ENCODE results near the gene CCRL2. TPM values are rescaled to one million over a fixed set of nuclear protein-coding genes. Genes with fewer than 3 reads are reported as not detected.
A peak's percentile ranks its signal among the peaks of the same experiment; 100 is the strongest.
"Not testable (repeated sequence)": the region's sequence is repeated elsewhere in the genome, so short reads cannot be mapped to it uniquely, and the experiment has no call there.

Gene CCRL2
- polyA plus RNA-seq, 6 donors from 2014 or later = 0.73 to 1.8 (median 1.2) TPM; not detected in 1

GRCh38 chr3:46386205-46386604, 20.9 kb upstream of the CCRL2 start:
- no peaks in the 10 kb centered on the region for H3K9me3 Mint-ChIP-seq
- no peaks in the 10 kb centered on the region for H3K27me3 Mint-ChIP-seq
- DNase-seq = no peak
- peaks cover 25 to 33% (median 31%) of the 10 kb centered on the region in 3 donors for H3K4me1 Mint-ChIP-seq
- no peaks in the 10 kb centered on the region for H3K36me3 Mint-ChIP-seq
- no peak for ATAC-seq (ENCODE audit: low read depth in 2 of 2)
- H3K27ac Mint-ChIP-seq = no peak overlapping the region
- H3K4me3 Mint-ChIP-seq = peak overlapping the region in 2 of 8 donors; percentile 6 to 27

GRCh38 chr3:46388847-46389246, 18.2 kb upstream of the CCRL2 start:
- H3K36me3 Mint-ChIP-seq; H3K4me3 Mint-ChIP-seq; DNase-seq; H3K27me3 Mint-ChIP-seq; H3K27ac Mint-ChIP-seq; H3K9me3 Mint-ChIP-seq; ATAC-seq (ENCODE audit: low read depth in 2 of 2): not testable (repeated sequence)
- peaks cover 14 to 20% (median 20%) of the 10 kb centered on the region in 3 donors for H3K4me1 Mint-ChIP-seq

GRCh38 chr3:46389306-46389705, 17.8 kb upstream of the CCRL2 start:
- no peak overlapping the region for H3K27ac Mint-ChIP-seq
- ATAC-seq (ENCODE audit: low read depth in 2 of 2) (no peak), DNase-seq (no peak)
- peaks cover 12 to 16% (median 15%) of the 10 kb centered on the region in 3 donors for H3K4me1 Mint-ChIP-seq
- H3K4me3 Mint-ChIP-seq = no peak overlapping the region
- H3K27me3 Mint-ChIP-seq = no peaks in the 10 kb centered on the region
- no peaks in the 10 kb centered on the region for H3K36me3 Mint-ChIP-seq
- no peaks in the 10 kb centered on the region for H3K9me3 Mint-ChIP-seq

- H3K27ac Mint-ChIP-seq = peak overlapping the region in 1 of 6 donors; percentile 30
- peaks cover 15 to 19% (median 18%) of the 10 kb centered on the region in 3 donors for H3K4me1 Mint-ChIP-seq
- H3K4me3 Mint-ChIP-seq; H3K27me3 Mint-ChIP-seq; DNase-seq; H3K9me3 Mint-ChIP-seq; H3K36me3 Mint-ChIP-seq; ATAC-seq (ENCODE audit: low read depth in 2 of 2): not testable (repeated sequence)
Measured at GRCh38 chr3:46391526-46391925, 15.5 kb upstream of the CCRL2 start.

- H3K4me3 Mint-ChIP-seq = no peak overlapping the region
- H3K9me3 Mint-ChIP-seq = no peaks in the 10 kb centered on the region
- DNase-seq (no peak), ATAC-seq (ENCODE audit: low read depth in 2 of 2) (no peak)
- H3K27ac Mint-ChIP-seq = no peak overlapping the region
- no peaks in the 10 kb centered on the region for H3K36me3 Mint-ChIP-seq
- no peaks in the 10 kb centered on the region for H3K27me3 Mint-ChIP-seq
- peaks cover 21 to 28% (median 26%) of the 10 kb centered on the region in 3 donors for H3K4me1 Mint-ChIP-seq
Measured at GRCh38 chr3:46393011-46393410, 14.0 kb upstream of the CCRL2 start.

GRCh38 chr3:46393554-46394434, 13.3 kb upstream of the CCRL2 start:
- H3K4me3 Mint-ChIP-seq = no peak overlapping the region
- no peak for DNase-seq
- ATAC-seq (ENCODE audit: low read depth in 2 of 2) = no peak
- H3K36me3 Mint-ChIP-seq = no peaks in the 10 kb centered on the region
- H3K27me3 Mint-ChIP-seq = no peaks in the 10 kb centered on the region
- peaks cover 21 to 28% (median 26%) of the 10 kb centered on the region in 3 donors for H3K4me1 Mint-ChIP-seq
- peak overlapping the region in 1 of 6 donors; percentile 54 for H3K27ac Mint-ChIP-seq
- H3K9me3 Mint-ChIP-seq = no peaks in the 10 kb centered on the region

GRCh38 chr3:46395210-46395661, 11.8 kb upstream of the CCRL2 start:
- ATAC-seq (ENCODE audit: low read depth in 2 of 2) = no peak
- peaks cover 21 to 28% (median 26%) of the 10 kb centered on the region in 3 donors for H3K4me1 Mint-ChIP-seq
- H3K36me3 Mint-ChIP-seq = no peaks in the 10 kb centered on the region
- peak overlapping the region in 2 of 6 donors; percentile 8 to 91 for H3K27ac Mint-ChIP-seq
- no peaks in the 10 kb centered on the region for H3K9me3 Mint-ChIP-seq
- H3K27me3 Mint-ChIP-seq = no peaks in the 10 kb centered on the region
- no peak overlapping the region for H3K4me3 Mint-ChIP-seq
- DNase-seq = no peak

GRCh38 chr3:46395766-46396530, 11.1 kb upstream of the CCRL2 start:
- Mint-ChIP-seq H3K4me3 (peak overlapping the region in 1 of 8 donors; percentile 16), H3K9me3 (no peaks in the 10 kb centered on the region), H3K27ac (no peak overlapping the region), H3K4me1 (peaks cover 21 to 28% (median 26%) of the 10 kb centered on the region in 3 donors), H3K36me3 (no peaks in the 10 kb centered on the region), H3K27me3 (no peaks in the 10 kb centered on the region)
- DNase-seq (no peak), ATAC-seq (ENCODE audit: low read depth in 2 of 2) (no peak)

GRCh38 chr3:46397111-46397510, 9.9 kb upstream of the CCRL2 start:
- no peak overlapping the region for H3K4me3 Mint-ChIP-seq
- ATAC-seq (ENCODE audit: low read depth in 2 of 2) = no peak
- no peaks in the 10 kb centered on the region for H3K27me3 Mint-ChIP-seq
- H3K36me3 Mint-ChIP-seq = no peaks in the 10 kb centered on the region
- H3K27ac Mint-ChIP-seq = peak overlapping the region in 4 of 6 donors; percentile 22 to 88 (median 52)
- DNase-seq = no peak
- H3K9me3 Mint-ChIP-seq = no peaks in the 10 kb centered on the region
- H3K4me1 Mint-ChIP-seq = peaks cover 21 to 28% (median 26%) of the 10 kb centered on the region in 3 donors

GRCh38 chr3:46398186-46398955, 8.7 kb upstream of the CCRL2 start:
- Mint-ChIP-seq H3K27ac (no peak overlapping the region), H3K27me3 (no peaks in the 10 kb centered on the region), H3K36me3 (no peaks in the 10 kb centered on the region), H3K9me3 (peaks cover 0 to 5% (median 0%) of the 10 kb centered on the region in 7 donors), H3K4me3 (no peak overlapping the region), H3K4me1 (peaks cover 21 to 28% (median 26%) of the 10 kb centered on the region in 3 donors)
- ATAC-seq (ENCODE audit: low read depth in 2 of 2) (no peak), DNase-seq (no peak)

GRCh38 chr3:46399098-46399497, 8.0 kb upstream of the CCRL2 start:
- no peaks in the 10 kb centered on the region for H3K27me3 Mint-ChIP-seq
- H3K4me1 Mint-ChIP-seq = peaks cover 21 to 28% (median 26%) of the 10 kb centered on the region in 3 donors
- H3K4me3 Mint-ChIP-seq = no peak overlapping the region
- H3K9me3 Mint-ChIP-seq = peaks cover 0 to 5% (median 0%) of the 10 kb centered on the region in 7 donors
- no peak for ATAC-seq (ENCODE audit: low read depth in 2 of 2)
- no peak for DNase-seq
- no peaks in the 10 kb centered on the region for H3K36me3 Mint-ChIP-seq
- no peak overlapping the region for H3K27ac Mint-ChIP-seq

GRCh38 chr3:46399557-46399956, 7.5 kb upstream of the CCRL2 start:
- Mint-ChIP-seq H3K36me3 (no peaks in the 10 kb centered on the region), H3K4me3 (no peak overlapping the region), H3K4me1 (peaks cover 18 to 27% (median 25%) of the 10 kb centered on the region in 3 donors), H3K27ac (no peak overlapping the region), H3K9me3 (peaks cover 0 to 5% (median 0%) of the 10 kb centered on the region in 7 donors), H3K27me3 (no peaks in the 10 kb centered on the region)
- ATAC-seq (ENCODE audit: low read depth in 2 of 2) (no peak), DNase-seq (no peak)

Measured in naive B cell (primary cell).